SH-SY5Y (cell line): Measurements from ENCODE around the gene RAB40C.

Experiments used
- GATA2 ChIP-seq: IDR thresholded peaks from 2 replicates; pipeline ENCODE4 v1.6.1; 2011; ENCODE audit warnings: mild to moderate bottlenecking, low read depth, low read length
- GATA3 ChIP-seq: IDR thresholded peaks from 2 replicates; pipeline ENCODE4 v1.6.1; 2011; ENCODE audit warnings: low read depth, mild to moderate bottlenecking, low read length, moderate library complexity

DNA sequence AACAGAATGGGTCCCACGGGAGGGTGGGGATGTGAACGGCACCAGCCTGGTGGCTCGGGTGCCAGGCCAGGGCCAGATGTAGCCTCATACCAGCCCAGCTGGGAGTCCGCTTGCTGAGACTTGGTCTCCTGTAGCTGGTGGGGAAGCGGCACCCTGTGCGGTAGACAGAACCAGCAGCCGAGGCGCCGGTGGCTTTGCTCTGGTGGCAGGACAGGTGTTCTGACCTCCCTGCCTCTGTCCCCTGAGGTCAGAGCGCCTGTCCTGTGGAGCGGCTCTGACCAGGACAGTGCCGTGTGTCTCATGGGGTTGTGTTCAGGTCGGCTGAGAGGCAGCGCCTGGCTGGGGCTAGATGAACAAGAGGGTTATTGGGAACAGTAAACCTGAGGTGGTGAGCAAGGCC, 20.1 kb downstream of the RAB40C start:
- no peak for TF ChIP-seq GATA3
- no peak for TF ChIP-seq GATA2
